ENCODE measurements around the gene ARHGAP27.
A peak's percentile ranks its signal among the peaks of the same experiment; 100 is the strongest.

Gene ARHGAP27

GRCh38 chr17:45430006-45430737 lies 2.5 kb downstream of the ARHGAP27 start:
- DNase-seq, result no peak

- no peak for DNase-seq
Measured at GRCh38 chr17:45429339-45430005, 3.2 kb downstream of the ARHGAP27 start.

- DNase-seq, result no peak
Measured at GRCh38 chr17:45428931-45429338, 3.7 kb downstream of the ARHGAP27 start.

- peak; percentile 45 for DNase-seq
Measured at GRCh38 chr17:45428050-45428617, 4.5 kb downstream of the ARHGAP27 start.

- DNase-seq, result no peak
Measured at GRCh38 chr17:45427181-45427835, 5.4 kb downstream of the ARHGAP27 start.

GRCh38 chr17:45426561-45426960 lies 6.1 kb downstream of the ARHGAP27 start:
- no peak for DNase-seq

- no peak for DNase-seq
Measured at GRCh38 chr17:45425984-45426413, 6.7 kb downstream of the ARHGAP27 start.

GRCh38 chr17:45425125-45425983 lies 7.3 kb downstream of the ARHGAP27 start:
- peak; percentile 54 for DNase-seq

- DNase-seq, result no peak
Measured at GRCh38 chr17:45424769-45425124, 7.9 kb downstream of the ARHGAP27 start.

- no peak for DNase-seq
Measured at GRCh38 chr17:45423975-45424335, 8.7 kb downstream of the ARHGAP27 start.

- no peak for DNase-seq
Measured at GRCh38 chr17:45423304-45423974, 9.2 kb downstream of the ARHGAP27 start.

- no peak for DNase-seq
Measured at GRCh38 chr17:45414990-45415881, 17.4 kb downstream of the ARHGAP27 start.

GRCh38 chr17:45413498-45413923 lies 19.2 kb downstream of the ARHGAP27 start:
- DNase-seq, result no peak

- no peak for DNase-seq
Measured at GRCh38 chr17:45411348-45412105, 21.1 kb downstream of the ARHGAP27 start.

- no peak for DNase-seq
Measured at GRCh38 chr17:45410144-45411091, 22.3 kb downstream of the ARHGAP27 start.

GRCh38 chr17:45409659-45410076 lies 23.0 kb downstream of the ARHGAP27 start:
- DNase-seq, result no peak

- DNase-seq, result no peak
Measured at GRCh38 chr17:45408611-45409421, 23.9 kb downstream of the ARHGAP27 start.

GRCh38 chr17:45406107-45406506 lies 26.6 kb downstream of the ARHGAP27 start:
- DNase-seq, result no peak
